GM18868 (cell line): Measurements from ENCODE around the gene NFIX.

Experiments
- ATAC-seq: cut with Tn5 transposase; IDR thresholded peaks from one replicate; pipeline ENCODE4 v1.9.1; 2021; ENCODE audit warnings: mild to moderate bottlenecking, moderate library complexity; ENCODE audit not compliant: unreplicated experiment

The NFIX gene

GRCh38 chr19:13069415-13070359 lies 74.4 kb downstream of the NFIX start:
- ATAC-seq, result no peak

GRCh38 chr19:13070425-13071140 lies 75.3 kb downstream of the NFIX start:
- no peak for ATAC-seq

- ATAC-seq, result no peak
Measured at GRCh38 chr19:13071444-13072187, 76.3 kb downstream of the NFIX start.

- ATAC-seq, result no peak
Measured at GRCh38 chr19:13072188-13072908, 77.1 kb downstream of the NFIX start.

GRCh38 chr19:13073263-13073662 lies 78.0 kb downstream of the NFIX start:
- no peak for ATAC-seq

- no peak for ATAC-seq
Measured at GRCh38 chr19:13074378-13074777, 79.1 kb downstream of the NFIX start.

- no peak for ATAC-seq
Measured at GRCh38 chr19:13076320-13076719, 81.0 kb downstream of the NFIX start.

- no peak for ATAC-seq
Measured at GRCh38 chr19:13076787-13077186, 81.5 kb downstream of the NFIX start.

GRCh38 chr19:13077240-13077639 lies 82.0 kb downstream of the NFIX start:
- no peak for ATAC-seq

- no peak for ATAC-seq
Measured at GRCh38 chr19:13078381-13078780, 83.1 kb downstream of the NFIX start.

- no peak for ATAC-seq
Measured at GRCh38 chr19:13078897-13079541, 83.7 kb downstream of the NFIX start.

- no peak for ATAC-seq
Measured at GRCh38 chr19:13079542-13079986, 84.3 kb downstream of the NFIX start.

GRCh38 chr19:13082192-13083007 lies 87.1 kb downstream of the NFIX start:
- no peak for ATAC-seq

- ATAC-seq, result no peak
Measured at GRCh38 chr19:13083008-13083404, 87.7 kb downstream of the NFIX start.

- no peak for ATAC-seq
Measured at GRCh38 chr19:13083627-13084026, 88.4 kb downstream of the NFIX start.

- no peak for ATAC-seq
Measured at GRCh38 chr19:13085666-13086065, 90.4 kb downstream of the NFIX start.

GRCh38 chr19:13086341-13086740 lies 91.1 kb downstream of the NFIX start:
- no peak for ATAC-seq

- no peak for ATAC-seq
Measured at GRCh38 chr19:13087295-13087694, 92.0 kb downstream of the NFIX start.

- no peak for ATAC-seq
Measured at GRCh38 chr19:13087795-13088537, 92.7 kb downstream of the NFIX start.
